ENCODE measurements around the gene ZNF70.

Gene ZNF70

DNA sequence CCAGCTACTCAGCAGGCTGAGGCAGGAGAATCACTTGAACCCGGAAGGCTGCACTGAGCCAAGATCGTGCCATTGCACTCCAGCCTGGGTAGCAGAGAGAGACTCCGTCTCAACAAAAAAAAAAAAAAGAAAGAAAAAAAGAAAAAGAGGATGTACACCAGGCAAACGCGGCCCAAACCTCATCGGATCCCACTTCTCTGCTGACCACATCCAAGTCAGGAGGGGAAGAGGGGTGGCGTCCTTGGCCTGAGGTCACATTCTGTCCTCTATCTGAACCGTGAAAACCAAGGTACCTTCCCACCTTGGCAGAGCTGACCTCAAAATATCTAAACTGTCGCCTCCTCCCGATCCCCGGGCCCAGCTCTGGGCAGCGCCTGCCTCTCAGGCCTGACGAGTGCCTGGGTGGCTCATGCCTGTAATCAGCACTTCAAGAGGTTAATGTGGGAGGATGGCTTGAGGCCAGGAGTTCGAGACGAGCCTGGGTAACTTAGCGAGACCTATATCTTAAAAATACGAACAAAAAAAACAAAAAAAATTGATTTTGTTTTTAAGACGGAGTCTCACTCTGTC lies 35.0 kb downstream of the ZNF70 start:
- DNase-seq, result peak; percentile 21

DNA sequence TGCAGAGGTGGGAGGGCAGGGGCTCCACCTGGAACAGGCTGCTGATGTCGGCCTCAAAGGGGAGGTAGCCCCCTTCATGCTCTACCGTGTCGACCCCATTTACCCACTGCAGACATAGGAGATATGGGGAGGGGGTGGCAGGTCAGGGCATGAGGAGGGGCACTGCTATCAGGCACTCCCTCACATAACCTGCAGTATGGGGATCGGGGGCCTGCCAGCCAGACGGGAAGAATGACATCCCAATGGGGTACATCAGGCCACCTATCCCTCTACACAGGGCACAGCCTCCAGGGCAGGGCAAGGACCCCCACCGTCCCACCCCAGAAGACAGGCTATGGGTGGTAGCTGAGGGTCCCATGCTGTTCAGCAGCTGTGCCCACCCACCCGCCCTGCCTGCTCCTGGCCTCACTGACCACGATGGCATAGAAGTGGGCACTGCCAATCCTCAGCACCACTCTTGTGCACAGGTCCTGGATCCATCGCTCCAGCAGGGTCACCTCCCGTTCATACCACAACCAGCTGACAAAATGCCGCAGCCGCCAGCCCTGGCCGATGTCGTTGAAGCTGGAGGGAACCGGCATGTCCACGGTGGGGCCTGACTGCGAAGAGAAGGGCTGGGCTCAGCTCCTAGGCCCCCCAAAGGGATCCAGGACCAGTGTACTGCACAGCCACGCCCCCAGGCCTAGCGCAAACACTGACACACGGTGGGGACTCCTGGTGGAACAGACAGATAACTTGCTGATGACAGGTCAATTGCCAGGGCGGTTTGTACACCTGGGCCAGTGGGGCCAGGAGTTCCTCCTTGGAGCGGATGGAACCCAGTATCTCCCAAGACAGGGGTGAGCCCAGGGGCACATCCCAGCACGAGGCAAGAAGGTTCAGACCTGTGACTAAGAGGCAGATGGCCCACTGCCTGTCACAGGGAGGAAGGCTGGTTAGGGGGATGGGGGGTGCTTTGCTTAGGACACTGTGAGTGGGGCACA lies 36.0 kb downstream of the ZNF70 start:
- no peak for DNase-seq

DNA sequence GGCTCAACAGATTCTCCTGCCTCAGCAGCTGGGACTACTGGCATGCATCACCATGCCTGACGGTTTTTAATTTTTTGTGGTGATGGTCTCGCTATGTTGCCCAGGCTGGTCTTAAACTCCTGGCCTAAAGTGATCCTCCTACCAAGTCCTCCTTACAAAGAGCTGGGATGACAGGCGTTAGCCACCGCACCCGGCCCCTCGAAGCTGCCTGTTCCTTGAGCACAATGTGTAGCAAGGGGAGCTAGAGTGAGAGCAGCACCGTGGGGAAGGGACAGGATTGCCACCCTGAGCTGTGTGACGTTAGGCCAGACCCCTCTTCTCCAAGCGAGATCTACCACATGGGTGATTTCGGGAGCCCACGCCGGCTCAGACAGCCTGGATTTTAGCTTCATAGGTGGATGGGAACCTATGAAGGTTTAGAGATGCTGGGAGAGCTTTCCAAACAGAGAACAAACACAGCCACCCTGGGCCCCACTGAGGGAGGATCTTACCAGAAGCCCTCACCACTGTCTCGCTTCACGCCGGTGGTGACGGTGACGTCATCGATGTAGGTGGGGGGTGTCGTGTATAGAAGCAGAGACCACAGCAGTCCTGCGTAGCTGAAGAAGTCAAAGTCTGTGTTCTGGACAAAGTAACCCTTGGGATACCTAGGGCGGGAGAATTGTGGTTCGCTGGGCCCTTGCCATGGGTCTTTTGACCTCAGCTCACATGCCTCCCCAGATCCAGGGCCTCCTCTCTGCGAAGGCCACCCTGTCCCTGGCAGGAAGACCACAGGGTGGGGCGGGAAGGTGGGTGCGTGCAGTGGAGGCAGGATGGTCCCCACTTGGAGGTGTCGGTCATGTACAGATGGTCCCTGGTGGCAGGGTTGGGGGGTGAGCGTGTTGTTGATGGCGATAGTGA lies 37.0 kb downstream of the ZNF70 start:
- no peak for DNase-seq

DNA sequence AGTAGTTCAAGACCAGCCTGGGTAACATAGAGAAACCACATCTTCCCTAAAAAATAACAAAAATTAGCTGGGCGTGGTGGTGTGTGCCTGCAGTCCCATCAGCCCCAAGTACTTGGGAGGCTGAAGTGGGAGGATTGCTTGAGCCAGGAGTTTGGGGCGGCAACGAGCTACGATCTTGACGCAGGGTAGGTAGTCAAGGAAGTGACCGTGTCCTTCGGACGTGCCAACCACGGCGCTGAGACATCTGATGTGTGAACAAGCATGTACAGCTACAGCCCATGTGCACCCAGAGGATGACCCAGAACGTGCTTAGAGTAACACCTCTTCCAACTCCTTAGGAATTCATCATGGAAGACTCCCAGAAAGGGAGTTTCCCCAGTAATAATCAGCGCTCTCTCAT lies 38.7 kb downstream of the ZNF70 start:
- peak; percentile 25 for DNase-seq

DNA sequence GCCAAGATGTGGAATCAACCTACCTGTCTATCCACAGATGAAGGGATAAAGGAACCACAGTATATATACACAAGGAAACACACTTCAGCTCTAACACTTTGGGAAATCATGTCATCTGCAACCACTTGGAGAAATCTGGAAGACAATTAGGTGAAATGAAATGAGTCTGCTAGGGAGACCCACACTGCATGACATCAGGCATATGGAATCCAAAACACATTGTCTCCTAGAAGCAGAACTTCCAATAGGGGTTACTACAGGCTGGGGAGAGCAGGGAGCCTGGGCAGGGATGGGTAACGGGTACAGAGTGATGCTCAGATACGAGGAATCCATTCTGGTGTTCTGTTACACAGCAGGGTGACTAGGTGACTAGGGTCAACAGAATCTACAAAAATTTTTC lies 41.8 kb downstream of the ZNF70 start:
- no peak for DNase-seq

DNA sequence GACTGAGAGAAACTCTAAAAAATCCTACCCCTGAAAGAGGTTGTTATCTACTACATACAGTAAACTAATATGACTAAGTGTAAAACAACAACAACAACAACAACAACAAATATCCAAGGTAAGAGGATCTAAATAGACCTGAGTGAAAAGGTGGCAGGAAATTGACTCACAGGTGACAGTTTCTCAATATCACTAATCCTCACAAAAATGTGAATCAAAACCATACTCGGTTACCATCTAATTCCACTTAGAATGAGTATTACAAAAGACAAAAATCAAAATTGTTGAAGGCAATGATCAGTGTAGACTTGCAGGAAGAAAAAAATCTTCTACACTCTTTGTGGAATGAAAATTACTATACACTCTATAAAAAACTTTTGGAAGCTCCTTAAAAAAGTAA lies 42.6 kb downstream of the ZNF70 start:
- DNase-seq, result no peak

DNA sequence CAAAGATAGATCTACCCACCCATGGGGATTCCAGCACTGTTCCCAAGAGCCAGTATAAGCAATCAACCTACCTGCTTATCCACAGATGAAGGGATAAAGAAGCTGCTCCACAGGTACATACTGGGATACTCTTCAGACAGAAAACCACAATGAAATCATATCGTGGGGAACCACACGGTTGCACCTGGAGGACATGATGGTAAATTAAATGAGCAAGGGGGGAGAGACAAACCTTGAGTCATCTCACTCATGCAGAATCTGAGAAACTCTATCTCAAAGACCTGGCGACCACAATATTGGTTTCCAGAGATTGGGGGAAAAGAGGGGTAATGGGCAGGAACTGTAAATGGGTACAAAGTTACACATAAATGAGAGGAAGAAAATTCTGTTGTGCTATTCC lies 45.6 kb downstream of the ZNF70 start:
- DNase-seq, result no peak

DNA sequence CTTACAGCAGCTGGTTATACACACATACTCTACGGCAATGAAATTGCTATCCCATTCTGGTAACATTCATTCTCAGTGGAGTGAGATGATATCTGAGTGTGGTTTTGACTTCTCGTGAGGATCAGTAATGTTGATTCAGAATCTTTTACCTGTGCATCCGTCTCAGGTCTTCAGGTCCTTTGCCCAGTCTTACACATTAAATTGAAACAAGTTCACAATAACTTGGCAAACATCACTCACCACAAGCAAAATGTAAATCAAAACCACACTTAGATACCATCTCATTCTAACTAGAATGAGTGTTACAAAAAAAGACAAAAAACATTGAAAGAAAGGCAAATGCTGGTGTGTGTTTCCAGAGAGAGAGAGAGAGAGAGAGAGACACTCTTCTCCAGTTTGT lies 46.1 kb downstream of the ZNF70 start:
- no peak for DNase-seq

DNA sequence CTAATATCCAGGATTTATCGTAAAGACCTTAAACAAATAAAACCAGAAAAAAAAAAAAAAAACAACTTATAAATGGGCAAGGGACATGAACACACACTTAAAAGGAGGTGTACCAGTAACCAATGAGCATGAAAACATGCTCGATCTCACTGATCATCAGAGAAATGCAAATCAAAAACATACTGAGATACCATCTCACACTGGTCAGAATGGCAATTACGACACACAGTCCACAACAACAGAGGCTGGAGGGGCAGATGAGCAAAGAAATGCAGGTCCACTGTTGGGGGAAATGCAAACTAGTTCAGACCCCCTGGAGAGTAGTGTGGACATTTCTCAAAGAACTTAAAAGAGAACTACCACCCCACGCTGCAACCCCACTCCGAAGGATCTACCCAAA lies 46.9 kb downstream of the ZNF70 start:
- no peak for DNase-seq

DNA sequence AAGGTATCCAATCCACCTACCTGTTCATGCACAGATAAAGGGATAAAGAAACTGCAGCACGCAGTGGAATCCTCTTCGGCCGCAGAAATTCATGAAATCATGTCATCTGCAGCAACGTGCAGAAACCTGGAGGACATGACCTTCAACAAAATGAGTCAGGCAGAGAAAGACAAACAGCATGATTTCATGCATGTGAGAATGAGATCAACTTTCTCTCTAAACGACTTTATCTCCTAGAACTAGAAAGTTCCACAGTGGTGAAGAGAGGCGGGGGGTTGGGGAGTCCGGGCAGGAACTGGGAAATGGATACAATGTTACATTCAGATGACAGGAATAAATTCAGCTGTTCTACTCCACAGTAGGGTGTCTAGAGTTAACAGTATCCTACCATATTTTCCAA lies 50.2 kb downstream of the ZNF70 start:
- no peak for DNase-seq

DNA sequence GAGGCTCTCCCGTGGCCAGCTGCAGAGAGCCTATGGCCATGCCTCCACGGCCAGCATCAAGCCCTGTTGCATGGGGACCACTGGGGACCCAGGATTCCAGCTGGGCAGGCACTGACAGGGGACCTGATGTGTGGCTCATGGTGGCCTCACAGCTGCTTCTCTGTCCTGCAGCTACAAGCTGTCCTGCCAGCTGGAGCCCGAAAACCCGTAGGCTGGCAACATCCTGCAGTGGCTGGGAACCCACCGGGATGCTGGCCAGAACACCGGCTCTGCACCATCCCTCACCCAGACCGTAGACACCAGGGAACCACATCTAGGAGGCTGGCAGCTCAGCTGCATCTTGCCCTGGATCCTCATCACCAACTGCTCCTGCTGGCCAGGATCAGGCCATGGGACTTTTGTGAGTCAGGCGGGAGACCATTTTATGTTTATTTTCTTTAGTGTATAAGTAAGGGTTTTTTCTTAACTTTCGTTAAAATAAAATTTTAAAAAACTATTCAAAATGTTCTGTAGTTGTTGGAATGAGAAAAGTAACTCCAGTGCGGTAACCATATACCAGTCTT lies 52.2 kb downstream of the ZNF70 start:
- no peak for DNase-seq

DNA sequence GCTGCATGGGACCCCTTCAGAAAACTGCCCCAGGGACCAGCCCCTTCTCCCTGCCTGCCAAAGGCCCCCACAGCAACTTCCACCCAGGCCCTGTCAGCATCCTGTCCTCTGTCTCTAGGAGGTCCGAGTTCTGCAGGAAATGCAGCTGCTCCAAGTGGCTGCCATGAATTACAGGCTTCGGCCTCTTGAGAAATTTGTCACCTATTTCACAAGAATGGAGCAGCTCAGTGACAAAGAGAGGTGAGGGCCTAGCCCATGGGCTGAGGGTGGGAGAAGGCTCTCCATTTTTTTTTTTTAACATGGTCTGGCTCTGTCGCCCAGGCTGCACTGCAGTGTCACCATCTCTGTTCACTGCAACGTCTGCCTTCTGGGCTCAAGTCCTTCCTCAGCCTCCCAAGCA lies 52.8 kb downstream of the ZNF70 start:
- no peak for DNase-seq

DNA sequence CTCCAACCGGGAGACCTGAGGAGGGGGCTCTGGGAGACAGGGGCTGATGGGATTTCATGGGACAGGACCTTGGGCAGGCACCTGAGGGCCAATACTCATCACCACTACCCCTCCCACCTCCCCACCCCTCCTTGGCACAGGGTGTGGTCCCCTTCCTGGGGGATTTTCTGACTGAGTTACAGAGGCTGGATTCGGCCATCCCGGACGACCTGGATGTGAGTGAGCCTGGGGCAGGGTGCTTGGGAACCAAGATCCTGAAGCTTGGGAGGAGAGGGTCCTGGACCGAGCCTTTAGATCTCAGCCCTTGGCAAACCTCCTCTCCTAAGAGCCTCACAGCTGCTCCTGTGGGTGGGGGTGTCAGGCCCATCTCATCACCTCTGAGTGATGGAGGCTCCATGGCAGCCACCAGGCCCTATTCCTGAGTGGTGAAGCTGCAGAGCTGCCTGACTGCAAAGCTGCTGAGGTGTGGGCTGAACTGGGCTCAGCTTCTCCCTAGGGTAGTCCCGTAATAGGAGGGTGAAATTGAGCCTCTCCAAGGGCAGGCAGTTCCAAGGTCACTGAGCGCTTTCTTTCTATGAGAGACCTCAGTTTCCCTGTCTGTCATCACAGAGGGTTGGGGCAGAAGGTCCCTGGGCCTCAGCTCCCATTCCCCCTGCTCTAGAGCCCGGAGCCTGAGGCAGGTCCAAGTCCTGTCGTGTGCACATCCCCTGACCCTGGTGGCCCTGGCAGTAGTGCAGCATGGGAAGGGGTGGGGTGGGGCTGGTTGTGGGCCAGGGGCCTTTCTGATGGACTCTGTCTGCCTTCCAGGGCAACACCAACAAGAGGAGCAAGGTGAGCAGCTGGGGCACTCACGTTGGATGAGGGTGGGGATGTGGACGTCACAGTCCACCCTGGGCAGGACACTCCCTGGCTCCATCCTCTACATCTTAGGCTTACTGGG lies 53.6 kb downstream of the ZNF70 start:
- DNase-seq, result no peak

DNA sequence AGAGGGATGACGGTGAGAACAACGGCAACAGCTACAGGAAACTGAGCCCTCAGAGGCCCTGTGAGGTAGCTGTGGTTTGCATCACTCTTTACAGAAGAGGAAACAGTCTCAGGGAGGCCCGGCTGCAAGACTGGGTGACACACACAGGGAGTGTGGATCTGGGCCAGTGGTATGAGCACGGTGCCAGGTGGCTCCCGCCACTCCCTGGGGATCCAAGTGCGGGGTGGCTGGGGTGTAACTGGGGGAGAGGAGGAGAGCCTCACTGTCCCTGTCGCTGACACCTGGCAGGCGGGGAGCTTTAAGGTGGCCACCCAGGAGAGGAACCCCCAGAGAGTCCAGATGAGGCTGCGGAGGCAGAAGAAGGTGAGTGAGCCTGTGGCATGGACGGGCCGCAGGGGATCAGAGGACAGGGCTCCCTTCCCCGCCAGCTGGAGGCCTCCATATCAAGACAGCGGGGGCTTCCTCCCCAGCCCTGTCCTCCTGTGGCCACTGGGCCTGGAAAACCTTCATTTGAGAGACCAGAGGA lies 54.5 kb downstream of the ZNF70 start:
- DNase-seq, result no peak

DNA sequence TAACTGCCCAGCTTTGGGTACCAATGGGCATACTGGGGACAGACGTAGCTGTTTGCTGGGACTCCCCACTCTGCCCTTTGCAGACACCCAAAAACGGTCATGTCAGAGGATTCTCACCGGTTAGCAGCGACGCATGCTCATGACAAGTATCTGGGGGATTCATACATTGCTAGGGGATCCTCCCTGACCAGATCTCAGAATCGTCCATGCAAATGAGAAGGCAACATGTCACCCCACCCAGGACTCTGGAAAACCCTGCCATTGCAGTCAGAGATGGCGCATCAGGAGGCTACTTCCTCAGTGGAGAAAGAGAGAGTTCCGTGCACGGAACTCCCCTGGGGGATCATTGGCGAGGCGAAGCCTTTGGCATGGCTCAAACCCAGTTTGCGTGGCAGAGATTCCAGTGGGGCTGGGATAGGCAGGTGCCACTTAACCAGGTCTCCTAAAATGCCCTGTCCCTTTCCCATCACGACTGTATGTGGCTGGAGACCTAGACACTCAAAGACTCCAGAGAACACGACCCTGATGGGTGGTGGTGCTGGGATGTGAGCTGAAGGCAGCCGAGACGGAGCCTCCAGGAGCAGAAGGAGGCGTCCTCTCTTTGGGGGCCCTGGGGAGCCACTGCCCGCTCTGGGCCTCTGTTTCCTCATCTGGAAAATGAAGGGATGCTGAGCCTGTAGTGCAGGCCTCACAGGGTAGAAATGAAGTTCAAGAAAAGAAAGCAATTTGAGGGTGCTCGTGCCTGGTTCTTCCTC lies 55.2 kb downstream of the ZNF70 start:
- DNase-seq, result no peak

DNA sequence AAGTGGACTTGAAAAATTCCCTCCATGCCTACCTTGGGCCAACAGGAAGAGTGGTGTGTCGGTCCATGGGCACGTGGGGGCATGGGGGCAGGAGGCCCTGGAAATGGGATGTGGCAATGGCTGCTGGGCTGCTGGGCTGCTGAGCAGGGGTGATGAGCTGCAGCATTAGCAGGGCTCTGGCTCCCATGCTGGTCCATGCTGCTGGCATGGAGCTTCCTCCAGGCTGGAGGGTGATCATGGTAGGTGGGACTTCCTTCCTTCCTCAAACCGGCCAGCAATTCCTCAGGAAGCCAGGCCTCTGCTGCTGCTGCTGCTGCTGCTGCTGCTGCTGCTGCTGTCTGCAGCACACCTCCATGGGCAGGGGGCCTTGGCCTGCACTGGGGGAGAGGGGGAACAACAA lies 55.8 kb downstream of the ZNF70 start:
- DNase-seq, result no peak

DNA sequence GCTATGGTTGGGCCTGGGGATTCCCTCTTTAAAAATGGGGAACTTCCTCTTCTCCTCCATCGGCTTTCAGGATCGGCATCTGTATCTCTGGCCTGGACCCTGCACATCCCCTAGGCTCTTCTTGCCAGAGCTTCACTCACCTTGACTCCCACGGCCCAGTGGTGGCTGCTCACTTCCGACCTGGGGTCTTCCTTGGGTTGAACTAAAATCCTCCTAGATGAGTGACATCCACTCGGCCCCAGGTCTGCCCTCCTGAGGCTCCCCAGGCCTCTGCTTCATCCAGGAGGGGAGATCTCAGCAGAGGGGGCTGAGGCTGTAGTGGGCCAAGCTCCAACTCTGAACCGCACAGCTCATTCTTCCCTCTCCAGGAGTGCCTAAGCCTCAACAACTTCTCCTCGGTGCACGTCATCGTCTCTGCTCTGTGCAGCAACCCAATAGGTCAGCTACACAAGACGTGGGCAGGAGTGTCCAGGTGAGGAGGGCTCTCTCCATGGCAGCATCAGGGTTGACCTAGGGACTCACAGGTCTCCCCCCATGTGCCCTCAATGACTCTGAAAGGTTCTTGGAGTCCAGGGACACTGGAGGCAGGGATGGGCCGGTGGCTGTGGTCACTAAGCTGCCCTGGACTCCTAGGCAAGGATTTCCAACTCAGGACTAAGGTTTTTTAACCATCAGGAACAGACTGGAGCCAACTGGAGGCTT lies 56.8 kb downstream of the ZNF70 start:
- DNase-seq, result no peak

DNA sequence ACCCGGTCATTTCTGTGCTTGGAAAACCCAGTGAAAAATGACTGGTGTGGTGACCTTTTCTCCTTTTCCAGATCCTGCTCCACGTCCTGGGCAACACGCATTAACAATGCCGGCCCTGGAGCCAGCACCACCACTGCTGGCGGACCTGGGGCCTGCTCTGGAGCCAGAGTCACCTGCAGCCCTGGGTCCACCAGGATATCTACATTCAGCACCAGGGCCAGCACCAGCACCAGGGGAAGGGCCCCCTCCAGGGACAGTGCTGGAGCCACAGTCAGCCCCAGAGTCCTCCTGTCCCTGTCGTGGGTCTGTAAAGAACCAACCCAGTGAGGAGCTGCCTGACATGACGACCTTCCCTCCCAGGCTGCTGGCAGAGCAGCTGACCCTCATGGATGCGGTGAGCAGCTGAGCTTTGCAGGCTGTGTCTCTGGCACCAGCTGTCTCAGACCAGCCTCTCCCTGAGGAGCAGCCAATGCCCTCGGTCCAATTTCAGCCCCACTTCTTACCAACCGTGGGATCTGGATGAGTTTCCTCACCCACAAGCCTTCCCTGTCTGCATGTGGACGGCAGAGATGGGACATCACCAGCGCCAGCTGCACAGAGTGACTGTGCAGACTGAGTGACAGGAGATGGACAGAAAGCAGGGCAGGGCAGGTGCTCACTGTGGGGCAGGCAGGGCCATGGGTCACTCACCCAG lies 58.2 kb downstream of the ZNF70 start:
- DNase-seq, result no peak

DNA sequence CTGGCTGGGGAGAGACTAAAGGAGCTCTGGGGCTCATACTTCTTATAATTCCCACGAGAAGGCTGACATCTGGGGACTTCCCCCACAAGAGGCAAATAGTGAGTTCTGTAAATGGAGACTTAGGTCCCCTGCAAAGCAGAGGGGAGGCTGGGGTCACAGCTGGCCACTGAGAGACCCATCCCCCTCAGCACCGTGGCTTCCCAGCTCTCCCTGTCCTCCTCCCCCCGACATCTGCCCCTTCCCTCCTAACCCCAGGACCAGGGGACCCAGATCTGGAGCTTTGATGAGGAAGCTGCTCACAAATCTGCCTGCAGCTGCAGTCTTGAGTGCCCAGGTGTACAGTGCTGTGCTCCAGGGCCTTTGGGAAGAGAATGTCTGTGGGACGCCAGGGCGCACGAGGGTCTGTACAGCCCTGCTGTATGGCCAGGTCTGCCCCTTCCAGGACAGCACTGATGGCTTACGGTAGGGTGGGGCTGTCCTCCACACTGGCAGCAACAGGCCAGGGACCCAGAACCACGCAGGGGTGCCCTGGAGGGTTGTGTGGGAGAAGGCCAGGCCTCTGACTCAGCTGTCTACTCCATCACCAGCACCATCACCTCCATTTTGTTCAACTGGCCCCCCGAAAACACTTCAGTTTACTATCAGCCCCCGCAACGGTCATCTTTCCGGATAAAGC lies 59.0 kb downstream of the ZNF70 start:
- DNase-seq, result no peak
